ENCODE data around the gene TMEM183A. TPM values are rescaled to one million over a fixed set of nuclear protein-coding genes. Genes with fewer than 3 reads are reported as not detected.

The TMEM183A gene
- total and polyA plus RNA-seq, 9 of the 15 experiments (the other 6 are each of a cell fraction or from before 2014, with no cell fraction given): 23.4 to 190 (median 124) TPM

DNA sequence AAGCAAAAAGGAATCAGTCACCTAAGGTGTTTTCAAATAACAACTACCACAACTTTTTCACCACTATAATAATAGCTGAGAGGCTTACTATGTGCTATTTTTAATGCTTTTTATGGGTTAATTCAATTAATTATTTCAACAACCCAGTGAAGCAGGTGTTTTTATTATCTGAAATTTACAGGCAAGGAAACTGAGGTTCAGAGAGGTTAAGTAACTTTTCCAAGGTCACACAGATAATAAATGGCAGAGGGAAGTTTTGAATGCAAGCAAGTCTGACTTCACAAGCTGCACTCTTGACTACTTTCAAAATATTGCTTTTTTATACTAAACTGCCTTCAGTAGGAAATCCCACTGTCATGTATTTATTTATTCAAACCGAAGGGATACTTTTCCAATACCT lies 4.2 kb upstream of the TMEM183A start (continued):
- TF ChIP-seq, protein P1, sequence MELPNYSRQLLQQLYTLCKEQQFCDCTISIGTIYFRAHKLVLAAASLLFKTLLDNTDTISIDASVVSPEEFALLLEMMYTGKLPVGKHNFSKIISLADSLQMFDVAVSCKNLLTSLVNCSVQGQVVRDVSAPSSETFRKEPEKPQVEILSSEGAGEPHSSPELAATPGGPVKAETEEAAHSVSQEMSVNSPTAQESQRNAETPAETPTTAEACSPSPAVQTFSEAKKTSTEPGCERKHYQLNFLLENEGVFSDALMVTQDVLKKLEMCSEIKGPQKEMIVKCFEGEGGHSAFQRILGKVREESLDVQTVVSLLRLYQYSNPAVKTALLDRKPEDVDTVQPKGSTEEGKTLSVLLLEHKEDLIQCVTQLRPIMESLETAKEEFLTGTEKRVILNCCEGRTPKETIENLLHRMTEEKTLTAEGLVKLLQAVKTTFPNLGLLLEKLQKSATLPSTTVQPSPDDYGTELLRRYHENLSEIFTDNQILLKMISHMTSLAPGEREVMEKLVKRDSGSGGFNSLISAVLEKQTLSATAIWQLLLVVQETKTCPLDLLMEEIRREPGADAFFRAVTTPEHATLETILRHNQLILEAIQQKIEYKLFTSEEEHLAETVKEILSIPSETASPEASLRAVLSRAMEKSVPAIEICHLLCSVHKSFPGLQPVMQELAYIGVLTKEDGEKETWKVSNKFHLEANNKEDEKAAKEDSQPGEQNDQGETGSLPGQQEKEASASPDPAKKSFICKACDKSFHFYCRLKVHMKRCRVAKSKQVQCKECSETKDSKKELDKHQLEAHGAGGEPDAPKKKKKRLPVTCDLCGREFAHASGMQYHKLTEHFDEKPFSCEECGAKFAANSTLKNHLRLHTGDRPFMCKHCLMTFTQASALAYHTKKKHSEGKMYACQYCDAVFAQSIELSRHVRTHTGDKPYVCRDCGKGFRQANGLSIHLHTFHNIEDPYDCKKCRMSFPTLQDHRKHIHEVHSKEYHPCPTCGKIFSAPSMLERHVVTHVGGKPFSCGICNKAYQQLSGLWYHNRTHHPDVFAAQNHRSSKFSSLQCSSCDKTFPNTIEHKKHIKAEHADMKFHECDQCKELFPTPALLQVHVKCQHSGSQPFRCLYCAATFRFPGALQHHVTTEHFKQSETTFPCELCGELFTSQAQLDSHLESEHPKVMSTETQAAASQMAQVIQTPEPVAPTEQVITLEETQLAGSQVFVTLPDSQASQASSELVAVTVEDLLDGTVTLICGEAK (IDR thresholded peaks at IDR 0.05): no peak
- TF ChIP-seq, protein P1 (CRISPR knock-in tag; IDR thresholded peaks at IDR 0.05): no peak
- TF ChIP-seq MTA1 (IDR thresholded peaks at IDR 0.05; ENCODE audit: borderline replicate concordance) (no peak), ZFP36 (IDR thresholded peaks at IDR 0.05; ENCODE audit: low read depth, low read length, partially characterized antibody) (peak; percentile 61), HDAC1 (IDR thresholded peaks at IDR 0.05) (no peak), RBM25 (IDR thresholded peaks at IDR 0.05; ENCODE audit: low read depth, low read length, severe bottlenecking) (peak; percentile 96), ARNT (IDR thresholded peaks at IDR 0.05) (no peak), NCOA4 (IDR thresholded peaks at IDR 0.05; ENCODE audit: partially characterized antibody) (no peak), TCF7 (IDR thresholded peaks at IDR 0.05; ENCODE audit: borderline replicate concordance) (no peak), ZBTB7A (IDR thresholded peaks at IDR 0.05; ENCODE audit: borderline replicate concordance, control insufficient read depth, low read depth, low read length) (no peak), CTCFL (IDR thresholded peaks at IDR 0.05; ENCODE audit: borderline replicate concordance, insufficient read depth, low read depth, low read length, poor library complexity, severe bottlenecking) (no peak), ADNP (tag; IDR thresholded peaks at IDR 0.05) (peak; percentile 74), L3MBTL2 (IDR thresholded peaks at IDR 0.05) (no peak)
